ENCODE data around the gene ZCCHC14. TPM values are rescaled to one million over a fixed set of nuclear protein-coding genes. Genes with fewer than 3 reads are reported as not detected.

Gene ZCCHC14
- total RNA-seq, 4 donors from 2014 or later, result 8.9 to 20.5 (median 10.8) TPM

- no peak for TF ChIP-seq CTCF (IDR thresholded peaks at IDR 0.05)
- DNase-seq (ENCODE audit: low spot score) (no peak), ATAC-seq (ENCODE audit: low FRiP score) (no peak)
Measured at GRCh38 chr16:87538594-87538993, 45.8 kb upstream of the ZCCHC14 start.

GRCh38 chr16:87538160-87538559 lies 45.3 kb upstream of the ZCCHC14 start:
- ATAC-seq (ENCODE audit: low FRiP score) (no peak), DNase-seq (ENCODE audit: low spot score) (no peak)
- TF ChIP-seq CTCF (IDR thresholded peaks at IDR 0.05), result no peak

- TF ChIP-seq CTCF (IDR thresholded peaks at IDR 0.05), result no peak
- no peak for ATAC-seq (ENCODE audit: low FRiP score)
- no peak for DNase-seq (ENCODE audit: low spot score)
Measured at GRCh38 chr16:87536795-87537142, 43.9 kb upstream of the ZCCHC14 start.

- no peak for TF ChIP-seq CTCF (IDR thresholded peaks at IDR 0.05)
- no peak for ATAC-seq (ENCODE audit: low FRiP score)
- no peak for DNase-seq (ENCODE audit: low spot score)
Measured at GRCh38 chr16:87535855-87536794, 43.3 kb upstream of the ZCCHC14 start.

GRCh38 chr16:87535457-87535854 lies 42.6 kb upstream of the ZCCHC14 start:
- ATAC-seq (ENCODE audit: low FRiP score) (no peak), DNase-seq (ENCODE audit: low spot score) (no peak)
- TF ChIP-seq CTCF (IDR thresholded peaks at IDR 0.05), result no peak

GRCh38 chr16:87534751-87535150 lies 41.9 kb upstream of the ZCCHC14 start:
- ATAC-seq (ENCODE audit: low FRiP score) (no peak), DNase-seq (ENCODE audit: low spot score) (no peak)
- no peak for TF ChIP-seq CTCF (IDR thresholded peaks at IDR 0.05)

All from omental fat pad (tissue), 4 donors.